HG02884 (cell line): ENCODE data around the gene RHBDD2.
A peak's percentile ranks its signal among the peaks of the same experiment; 100 is the strongest.
"Not testable (repeated sequence)": the region's sequence is repeated elsewhere in the genome, so short reads cannot be mapped to it uniquely, and the experiment has no call there.

ENCODE experiments used
- ATAC-seq: cut with Tn5 transposase; IDR thresholded peaks from one replicate; pipeline ENCODE4 v1.9.1; 2021; ENCODE audit warnings: mild to moderate bottlenecking, moderate library complexity; ENCODE audit not compliant: unreplicated experiment

The RHBDD2 gene

GRCh38 chr7:75866114-75866488 is 12.7 kb upstream of the RHBDD2 start:
- ATAC-seq = no peak

- ATAC-seq = no peak
Measured at GRCh38 chr7:75866489-75867389, 12.1 kb upstream of the RHBDD2 start.

- no peak for ATAC-seq
Measured at GRCh38 chr7:75867390-75867717, 11.5 kb upstream of the RHBDD2 start.

GRCh38 chr7:75868153-75868552 is 10.7 kb upstream of the RHBDD2 start:
- ATAC-seq = no peak

- no peak for ATAC-seq
Measured at GRCh38 chr7:75869776-75870379, 9.0 kb upstream of the RHBDD2 start.

- no peak for ATAC-seq
Measured at GRCh38 chr7:75870557-75871161, 8.2 kb upstream of the RHBDD2 start.

- no peak for ATAC-seq
Measured at GRCh38 chr7:75872073-75872782, 6.6 kb upstream of the RHBDD2 start.

GRCh38 chr7:75874180-75874579 is 4.7 kb upstream of the RHBDD2 start:
- ATAC-seq = not testable (repeated sequence)

GRCh38 chr7:75875113-75876080 is 3.4 kb upstream of the RHBDD2 start:
- no peak for ATAC-seq

- ATAC-seq = no peak
Measured at GRCh38 chr7:75876126-75876881, 2.5 kb upstream of the RHBDD2 start.

- peak; percentile 33 for ATAC-seq
Measured at GRCh38 chr7:75878312-75878768, 494 bp upstream of the RHBDD2 start.

- ATAC-seq = no peak
Measured at GRCh38 chr7:75879771-75880184, 944 bp downstream of the RHBDD2 start.

- ATAC-seq = no peak
Measured at GRCh38 chr7:75880242-75880641, 1.4 kb downstream of the RHBDD2 start.

- ATAC-seq = no peak
Measured at GRCh38 chr7:75881436-75882095, 2.7 kb downstream of the RHBDD2 start.

GRCh38 chr7:75883265-75883824 is 4.5 kb downstream of the RHBDD2 start:
- not testable (repeated sequence) for ATAC-seq

- ATAC-seq = no peak
Measured at GRCh38 chr7:75884476-75884875, 5.6 kb downstream of the RHBDD2 start.

- ATAC-seq = no peak
Measured at GRCh38 chr7:75885036-75885435, 6.2 kb downstream of the RHBDD2 start.

GRCh38 chr7:75887669-75888369 is 9.0 kb downstream of the RHBDD2 start:
- ATAC-seq = no peak
